SH-SY5Y (cell line): ENCODE measurements around the gene FAM169A.

Experiments used
- GATA2 ChIP-seq: IDR thresholded peaks from 2 replicates; pipeline ENCODE4 v1.6.1; 2011; ENCODE audit warnings: mild to moderate bottlenecking, low read depth, low read length
- GATA3 ChIP-seq: IDR thresholded peaks from 2 replicates; pipeline ENCODE4 v1.6.1; 2011; ENCODE audit warnings: low read depth, mild to moderate bottlenecking, low read length, moderate library complexity

DNA sequence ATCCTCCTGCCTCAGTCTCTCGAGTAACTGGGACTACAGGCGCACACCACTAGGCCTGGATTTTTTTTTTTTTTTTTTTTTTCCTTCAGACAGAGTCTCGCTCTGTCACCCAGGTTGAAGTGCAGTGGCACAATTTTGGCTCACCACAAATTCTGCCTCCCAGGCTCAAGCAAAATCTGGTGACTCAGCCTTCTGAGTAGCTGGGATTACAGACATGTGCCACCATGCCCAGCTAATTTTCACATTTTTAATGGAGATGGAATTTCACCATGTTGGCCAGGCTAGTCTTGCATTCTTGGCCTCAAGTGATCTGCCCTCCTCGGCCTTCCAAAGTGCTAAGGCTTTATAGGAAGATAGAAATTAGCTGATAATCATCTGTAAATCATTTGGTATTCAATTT, 55.3 kb downstream of the FAM169A start:
- TF ChIP-seq GATA2 (no peak), GATA3 (no peak)
